Fibroblast of lung (primary cell): ENCODE measurements around the gene SELENOH.

ENCODE experiments used
- EZH2 ChIP-seq: IDR thresholded peaks from 2 replicates; pipeline ENCODE4 v1.5.1; 2012; ENCODE audit warnings: low read length, control low read depth, mild to moderate bottlenecking; ENCODE audit errors: missing control alignments
- TF ChIP-seq, protein P1 (sequence below), 2 donors: IDR thresholded peaks in 1 of 2; conservative IDR thresholded peaks in 1 of 2; 1 replicate in 1 of 2; 2 replicates in 1 of 2; pipeline ENCODE4 v1.5.1; 2011 to 2012; ENCODE audit warnings: low read length in 2 of 2, control low read depth in 1 of 2, inconsistent platforms in 1 of 2, low read depth in 1 of 2, mild to moderate bottlenecking in 1 of 2

DNA sequence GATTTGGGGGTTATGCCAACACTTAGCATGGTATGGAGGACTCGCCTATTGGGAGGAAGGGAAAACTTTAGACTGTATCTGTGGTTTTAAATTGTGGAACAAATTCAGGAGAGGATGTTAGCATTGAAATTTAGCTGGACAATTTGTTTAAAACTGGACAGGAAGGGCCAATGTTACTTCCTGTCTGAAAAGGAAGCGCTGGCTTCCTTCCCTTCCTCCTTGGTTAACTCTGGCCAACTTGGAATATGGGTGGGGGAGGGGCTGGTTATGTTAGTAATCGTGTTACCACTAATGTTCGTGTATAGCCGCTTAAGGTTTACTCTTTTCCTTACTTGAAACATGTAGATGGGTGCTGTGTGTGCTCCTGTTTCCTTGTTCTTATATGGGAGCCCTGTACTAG lies 34.2 kb downstream of the SELENOH start:
- TF ChIP-seq, protein P1, sequence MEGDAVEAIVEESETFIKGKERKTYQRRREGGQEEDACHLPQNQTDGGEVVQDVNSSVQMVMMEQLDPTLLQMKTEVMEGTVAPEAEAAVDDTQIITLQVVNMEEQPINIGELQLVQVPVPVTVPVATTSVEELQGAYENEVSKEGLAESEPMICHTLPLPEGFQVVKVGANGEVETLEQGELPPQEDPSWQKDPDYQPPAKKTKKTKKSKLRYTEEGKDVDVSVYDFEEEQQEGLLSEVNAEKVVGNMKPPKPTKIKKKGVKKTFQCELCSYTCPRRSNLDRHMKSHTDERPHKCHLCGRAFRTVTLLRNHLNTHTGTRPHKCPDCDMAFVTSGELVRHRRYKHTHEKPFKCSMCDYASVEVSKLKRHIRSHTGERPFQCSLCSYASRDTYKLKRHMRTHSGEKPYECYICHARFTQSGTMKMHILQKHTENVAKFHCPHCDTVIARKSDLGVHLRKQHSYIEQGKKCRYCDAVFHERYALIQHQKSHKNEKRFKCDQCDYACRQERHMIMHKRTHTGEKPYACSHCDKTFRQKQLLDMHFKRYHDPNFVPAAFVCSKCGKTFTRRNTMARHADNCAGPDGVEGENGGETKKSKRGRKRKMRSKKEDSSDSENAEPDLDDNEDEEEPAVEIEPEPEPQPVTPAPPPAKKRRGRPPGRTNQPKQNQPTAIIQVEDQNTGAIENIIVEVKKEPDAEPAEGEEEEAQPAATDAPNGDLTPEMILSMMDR (conservative IDR thresholded peaks at IDR 0.05 in 1 of 2, IDR thresholded peaks at IDR 0.05 in 1 of 2; ENCODE audit: low read depth in 1 of 2, low read length in 2 of 2): no peak
- TF ChIP-seq EZH2: no peak
